ENCODE data around the gene EDC4. TPM values are rescaled to one million over a fixed set of nuclear protein-coding genes. Genes with fewer than 3 reads are reported as not detected.
A peak's percentile ranks its signal among the peaks of the same experiment; 100 is the strongest.

The EDC4 gene
- total RNA-seq, 1 experiment from 2014 or later = 85.3 TPM

- intact Hi-C loops (cut with micrococcal nuclease; ENCODE audit: unreplicated experiment) = no loop called here
- DNase-seq (ENCODE audit: low read depth, low spot score) (no peak), ATAC-seq (no peak)
- CTCF ChIA-PET = no interaction called here
- Histone ChIP-seq H3K36me3 (ENCODE audit: control insufficient read depth, insufficient read depth, low read length) (no peaks in the 10 kb centered on the region; the same call in 1 of the 2 replicates), H3K27ac (ENCODE audit: low read length) (no peak overlapping the region), H3K9me3 (ENCODE audit: control insufficient read depth, insufficient read depth, low read depth, low read length) (no peaks in the 10 kb centered on the region), H3K27me3 (ENCODE audit: control insufficient read depth, insufficient read depth, low read length) (no peaks in the 10 kb centered on the region), H3K4me3 (ENCODE audit: low read depth in 2 of 2, low read length in 2 of 2) (no peak overlapping the region), H3K4me1 (ENCODE audit: control insufficient read depth, insufficient read depth, low read length) (no peaks in the 10 kb centered on the region)
- in situ Hi-C loops (cut with HindIII; ENCODE audit: low pct_unique_long_range_greater_than_20kb, low sequenced_read_pairs) = no loop called here
- TF ChIP-seq CTCF (IDR thresholded peaks at IDR 0.05) (no peak), SIN3A (IDR thresholded peaks at IDR 0.05; ENCODE audit: borderline replicate concordance, insufficient read depth, low read depth, low read length) (no peak), POLR2AphosphoS5 (IDR thresholded peaks at IDR 0.05; ENCODE audit: low read depth, low read length) (no peak), TCF7L2 (IDR thresholded peaks at IDR 0.05; ENCODE audit: low read depth, low read length) (no peak), REST (IDR thresholded peaks at IDR 0.05; ENCODE audit: insufficient read depth in 1 of 2, low read depth in 2 of 2, low read length in 1 of 2) (no peak)
- BruUV-seq (replicated peaks) = no TSS peak
- POLR2A ChIA-PET = no interaction called here
Observed at GRCh38 chr16:67888331-67888730, 15.5 kb downstream of the EDC4 start.

- TF ChIP-seq POLR2AphosphoS5 (IDR thresholded peaks at IDR 0.05; ENCODE audit: low read depth, low read length) (no peak), CTCF (IDR thresholded peaks at IDR 0.05) (no peak), TCF7L2 (IDR thresholded peaks at IDR 0.05; ENCODE audit: low read depth, low read length) (no peak), REST (IDR thresholded peaks at IDR 0.05; ENCODE audit: insufficient read depth in 1 of 2, low read depth in 2 of 2, low read length in 1 of 2) (no peak), SIN3A (IDR thresholded peaks at IDR 0.05; ENCODE audit: borderline replicate concordance, insufficient read depth, low read depth, low read length) (no peak)
- DNase-seq (ENCODE audit: low read depth, low spot score) (no peak), ATAC-seq (no peak)
- no peaks in the 10 kb centered on the region for H3K4me1 ChIP-seq (ENCODE audit: control insufficient read depth, insufficient read depth, low read length)
- H3K27me3 ChIP-seq (ENCODE audit: control insufficient read depth, insufficient read depth, low read length) = no peaks in the 10 kb centered on the region
- H3K9me3 ChIP-seq (ENCODE audit: control insufficient read depth, insufficient read depth, low read depth, low read length) = no peaks in the 10 kb centered on the region
- intact Hi-C loops (cut with micrococcal nuclease; ENCODE audit: unreplicated experiment) (no loop called here), in situ Hi-C loops (cut with HindIII; ENCODE audit: low pct_unique_long_range_greater_than_20kb, low sequenced_read_pairs) (no loop called here)
- H3K27ac ChIP-seq (ENCODE audit: low read length) = peak overlapping the region; percentile 67
- H3K36me3 ChIP-seq (ENCODE audit: control insufficient read depth, insufficient read depth, low read length) = no peaks in the 10 kb centered on the region; the same call in 1 of the 2 replicates
- BruUV-seq (replicated peaks) = no TSS peak
- ChIA-PET CTCF (no interaction called here), POLR2A (no interaction called here)
- H3K4me3 ChIP-seq (ENCODE audit: low read depth in 2 of 2, low read length in 2 of 2) = peak overlapping the region; percentile 63 to 83
Observed at GRCh38 chr16:67892375-67892774, 19.5 kb downstream of the EDC4 start.

Measured in Panc1 (cell line).